Activated naive CD8-positive, alpha-beta T cell treated with anti-CD3 and anti-CD28 coated beads, Interleukin-2, amount 50 U/mL, for 24 hours (primary cell): Measurements from ENCODE around the gene SLC25A42.
"Not testable (repeated sequence)": the region's sequence is repeated elsewhere in the genome, so short reads cannot be mapped to it uniquely, and the experiment has no call there.

ENCODE experiments used
- ATAC-seq: fragments of 150-1000 bp; cut with Tn5 transposase; one replicate; pipeline ENCODE4 v1.10.0; 2021
- DNase-seq: peaks from one replicate; pipeline ENCODE4 v3.0.0; 2021
- H3K27ac Mint-ChIP-seq: one replicate; pipeline ENCODE4 v1.8.0; 2021; ENCODE audit warnings: mild to moderate bottlenecking, mixed read lengths
- H3K27me3 Mint-ChIP-seq: one replicate; pipeline ENCODE4 v1.8.0; 2021; ENCODE audit warnings: mixed read lengths
- H3K36me3 Mint-ChIP-seq: one replicate; pipeline ENCODE4 v1.8.0; 2021; ENCODE audit warnings: low read depth, mixed read lengths
- H3K4me1 Mint-ChIP-seq: one replicate; pipeline ENCODE4 v1.8.0; 2021; ENCODE audit warnings: mixed read lengths
- H3K4me3 Mint-ChIP-seq: one replicate; pipeline ENCODE4 v1.8.0; 2021; ENCODE audit warnings: mild to moderate bottlenecking, moderate library complexity, mixed read lengths
- H3K9me3 Mint-ChIP-seq: one replicate; pipeline ENCODE4 v1.8.0; 2021; ENCODE audit warnings: mixed read lengths

Gene SLC25A42, protein sequence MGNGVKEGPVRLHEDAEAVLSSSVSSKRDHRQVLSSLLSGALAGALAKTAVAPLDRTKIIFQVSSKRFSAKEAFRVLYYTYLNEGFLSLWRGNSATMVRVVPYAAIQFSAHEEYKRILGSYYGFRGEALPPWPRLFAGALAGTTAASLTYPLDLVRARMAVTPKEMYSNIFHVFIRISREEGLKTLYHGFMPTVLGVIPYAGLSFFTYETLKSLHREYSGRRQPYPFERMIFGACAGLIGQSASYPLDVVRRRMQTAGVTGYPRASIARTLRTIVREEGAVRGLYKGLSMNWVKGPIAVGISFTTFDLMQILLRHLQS

DNA sequence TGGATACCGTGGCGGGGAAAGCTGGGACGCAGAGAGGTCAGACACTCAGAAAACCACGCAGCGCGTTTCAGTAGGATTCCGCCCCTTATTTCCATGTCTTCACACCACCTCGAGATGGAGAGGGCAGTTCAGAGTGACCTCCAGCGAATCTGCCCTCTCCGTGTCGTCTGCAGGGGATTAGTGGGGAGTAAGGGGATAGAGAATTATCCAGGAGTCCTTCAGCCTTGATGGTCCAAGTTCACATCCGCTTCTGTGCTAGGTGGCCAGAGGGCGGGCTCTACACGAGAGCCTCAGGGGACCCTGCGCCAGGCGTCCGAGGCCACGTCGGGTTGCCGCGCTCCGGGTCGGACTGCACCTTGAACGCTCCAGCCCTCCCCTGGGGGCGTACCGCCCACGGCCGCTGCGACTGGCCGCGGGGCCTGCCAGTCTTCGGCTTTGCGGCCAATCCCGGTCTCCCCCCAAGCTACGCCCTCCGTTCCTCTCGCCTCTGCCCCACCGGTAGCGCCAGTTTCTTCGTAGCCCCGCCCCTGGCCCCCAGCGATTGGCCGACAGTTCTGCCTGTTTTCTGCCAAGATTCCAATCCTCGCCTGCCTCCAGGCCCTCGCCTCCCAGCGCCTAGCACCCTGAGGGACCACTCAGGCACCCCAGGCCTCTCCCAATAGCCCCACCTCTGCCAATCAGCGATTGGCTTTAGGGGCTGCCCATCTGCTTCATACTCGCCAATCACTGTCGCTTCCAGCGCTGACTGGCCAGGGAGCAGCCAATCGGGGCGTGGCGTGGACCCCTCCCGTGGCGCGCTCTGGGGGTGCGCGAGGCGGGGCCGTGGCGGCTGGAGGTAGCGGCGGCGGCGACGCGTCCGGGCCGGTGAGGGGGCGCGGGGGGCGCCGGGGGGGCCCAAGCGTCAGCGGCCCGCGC lies at the start of gene SLC25A42:
TSS of gene SLC25A42 (plus strand) at position 812 of the 915 bp plus-strand sequence. CDS start 32,131 bp downstream, outside the sequence.
- H3K27me3 Mint-ChIP-seq = no peaks in the 10 kb centered on the region
- H3K36me3 Mint-ChIP-seq = peaks cover 2% of the 10 kb centered on the region
- H3K9me3 Mint-ChIP-seq = no peaks in the 10 kb centered on the region
- peak within 1 kb of the TSS; percentile 93 for H3K27ac Mint-ChIP-seq
- peak; percentile 97 for ATAC-seq
- H3K4me1 Mint-ChIP-seq = peaks cover 45% of the 10 kb centered on the region
- DNase-seq = peak; percentile 98
- peak within 1 kb of the TSS; percentile 78 for H3K4me3 Mint-ChIP-seq

DNA sequence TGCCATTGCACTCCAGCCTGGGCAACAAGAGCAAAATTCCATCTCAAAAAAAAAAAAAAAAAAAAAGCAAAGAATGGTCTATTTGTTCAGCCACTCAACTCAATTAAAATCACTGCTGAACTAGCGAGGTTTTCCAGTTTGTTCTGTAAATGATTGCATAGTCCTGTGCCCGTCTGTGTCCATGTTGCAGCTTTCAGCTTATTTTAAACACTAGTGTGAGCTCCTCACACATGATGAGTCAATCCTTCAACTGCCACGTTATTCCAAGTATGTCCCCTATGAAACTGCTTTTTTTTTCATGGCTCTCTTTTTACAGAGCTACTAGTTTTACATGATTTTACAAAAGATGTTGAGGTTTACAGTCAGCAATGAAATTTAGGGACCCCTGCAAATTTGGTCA lies 42.7 kb upstream of the SLC25A42 start:
- no peak for DNase-seq

DNA sequence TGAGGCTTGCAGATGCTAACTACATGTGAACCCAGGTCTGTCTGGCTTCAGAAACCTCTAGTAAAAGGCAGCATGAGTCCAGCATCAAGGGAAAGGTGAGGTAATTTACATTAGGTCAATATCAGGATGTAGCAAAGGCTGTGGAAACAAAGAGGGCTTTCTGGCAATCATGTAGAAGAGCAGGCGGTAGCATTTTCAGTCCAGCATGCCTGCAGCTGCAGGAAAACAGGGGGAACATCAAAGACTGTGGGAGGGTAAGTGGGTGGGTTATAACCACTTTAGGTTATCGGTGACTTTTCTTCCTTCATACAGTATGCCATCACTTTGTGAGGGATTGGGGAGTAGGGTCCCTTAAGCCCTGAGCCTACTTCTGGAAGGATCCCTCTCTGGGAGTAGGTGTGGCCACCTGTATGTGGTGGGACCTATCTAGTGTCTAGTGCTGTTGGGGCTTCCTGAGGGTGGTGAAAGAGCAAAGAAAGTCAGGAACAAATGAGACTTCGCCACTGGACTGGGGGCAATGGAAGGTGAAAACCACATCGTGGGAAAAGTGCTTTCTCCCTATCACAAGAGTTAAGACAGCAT lies 41.3 kb upstream of the SLC25A42 start:
- Mint-ChIP-seq H3K4me1 (peaks cover 21% of the 10 kb centered on the region), H3K27ac (no peak overlapping the region), H3K27me3 (no peaks in the 10 kb centered on the region), H3K36me3 (peaks cover 65% of the 10 kb centered on the region), H3K4me3 (peak overlapping the region; percentile 6), H3K9me3 (no peaks in the 10 kb centered on the region)
- ATAC-seq (peak; percentile 4), DNase-seq (no peak)

More for the DNA sequence above, 42.7 kb upstream of the SLC25A42 start:
- Mint-ChIP-seq H3K9me3 (no peaks in the 10 kb centered on the region), H3K4me3 (no peak overlapping the region), H3K4me1 (peaks cover 21% of the 10 kb centered on the region), H3K27me3 (no peaks in the 10 kb centered on the region), H3K36me3 (peaks cover 64% of the 10 kb centered on the region), H3K27ac (no peak overlapping the region)
- no peak for ATAC-seq

DNA sequence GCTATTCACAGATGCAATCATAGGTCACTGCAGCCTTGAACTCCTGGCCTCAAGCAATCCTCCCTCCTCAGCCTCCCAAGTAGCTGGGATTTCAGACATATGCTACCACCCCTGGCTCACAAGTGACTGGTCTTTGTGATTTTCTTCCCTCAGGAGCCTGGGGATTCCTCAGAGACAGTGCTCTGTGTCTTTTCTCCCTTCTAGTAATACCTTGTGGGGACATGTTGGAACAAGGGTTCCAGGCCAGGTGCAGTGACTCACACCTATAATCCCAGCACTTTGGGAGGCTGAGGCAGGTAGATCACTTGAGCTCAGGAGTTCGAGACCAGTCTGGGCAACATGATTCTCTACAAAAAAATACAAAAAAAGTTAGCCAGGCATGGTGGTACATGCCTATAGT lies 40.4 kb upstream of the SLC25A42 start:
- Mint-ChIP-seq H3K36me3 (peaks cover 67% of the 10 kb centered on the region), H3K4me1 (peaks cover 24% of the 10 kb centered on the region)
- H3K9me3 Mint-ChIP-seq, H3K27me3 Mint-ChIP-seq, DNase-seq, ATAC-seq, H3K27ac Mint-ChIP-seq, H3K4me3 Mint-ChIP-seq: not testable (repeated sequence)

DNA sequence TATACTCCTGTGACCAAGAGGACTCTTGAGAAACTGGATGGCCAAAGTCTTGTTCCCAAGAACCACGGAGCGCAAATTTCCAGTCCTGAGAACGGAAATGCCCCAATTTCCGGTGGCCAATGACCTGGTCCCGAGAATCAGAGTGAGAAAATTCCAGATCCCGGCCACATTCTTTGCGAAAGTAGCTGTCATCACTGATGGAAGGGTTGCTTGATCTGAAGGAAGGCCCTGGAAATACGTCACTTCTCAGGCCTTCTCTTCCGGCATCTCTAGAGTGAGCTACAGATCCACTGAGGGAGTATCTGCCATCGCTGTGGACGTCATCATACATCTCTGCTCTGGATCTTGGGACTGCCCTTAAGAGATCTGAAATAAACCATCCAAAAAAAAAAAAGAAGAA lies 37.9 kb upstream of the SLC25A42 start:
- ATAC-seq = no peak
- H3K9me3 Mint-ChIP-seq = no peaks in the 10 kb centered on the region
- no peaks in the 10 kb centered on the region for H3K27me3 Mint-ChIP-seq
- no peak for DNase-seq
- H3K4me3 Mint-ChIP-seq = no peak overlapping the region
- H3K36me3 Mint-ChIP-seq = peaks cover 68% of the 10 kb centered on the region
- peaks cover 28% of the 10 kb centered on the region for H3K4me1 Mint-ChIP-seq
- no peak overlapping the region for H3K27ac Mint-ChIP-seq

DNA sequence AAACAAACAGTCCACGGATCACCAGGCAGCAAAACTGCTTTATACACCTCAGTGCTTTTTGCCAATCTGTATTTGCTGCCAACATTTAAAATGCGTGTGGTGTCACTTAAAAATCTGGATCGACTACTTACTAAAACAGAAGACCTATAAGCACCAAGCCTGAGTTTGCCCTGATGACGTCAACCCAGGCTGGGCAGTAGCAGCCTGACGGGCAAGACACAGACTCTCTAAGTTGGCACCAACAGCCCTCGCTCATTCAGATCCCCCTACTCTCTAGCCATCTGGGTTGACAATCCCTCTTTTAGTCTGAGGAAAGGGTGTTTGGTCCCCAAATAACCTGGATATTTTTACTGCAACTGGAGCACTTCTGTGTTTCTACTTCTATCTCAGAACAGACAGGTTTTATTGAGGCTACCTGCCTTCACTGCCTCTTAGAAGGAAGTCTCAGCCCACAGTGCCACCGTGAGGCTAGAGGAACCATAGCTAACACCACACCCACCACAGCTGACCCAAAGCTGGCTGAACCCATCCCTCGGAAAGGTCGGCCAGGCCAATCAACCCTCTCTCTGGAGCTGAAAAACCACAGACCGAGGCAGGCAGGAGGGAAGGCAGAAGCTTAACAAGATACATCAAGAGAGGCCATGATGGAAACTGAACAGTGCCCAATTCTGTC lies 37.4 kb upstream of the SLC25A42 start:
- no peak for DNase-seq
- Mint-ChIP-seq H3K36me3 (peaks cover 67% of the 10 kb centered on the region), H3K27ac (no peak overlapping the region), H3K4me3 (no peak overlapping the region), H3K9me3 (no peaks in the 10 kb centered on the region), H3K4me1 (peaks cover 24% of the 10 kb centered on the region), H3K27me3 (no peaks in the 10 kb centered on the region)
- no peak for ATAC-seq

DNA sequence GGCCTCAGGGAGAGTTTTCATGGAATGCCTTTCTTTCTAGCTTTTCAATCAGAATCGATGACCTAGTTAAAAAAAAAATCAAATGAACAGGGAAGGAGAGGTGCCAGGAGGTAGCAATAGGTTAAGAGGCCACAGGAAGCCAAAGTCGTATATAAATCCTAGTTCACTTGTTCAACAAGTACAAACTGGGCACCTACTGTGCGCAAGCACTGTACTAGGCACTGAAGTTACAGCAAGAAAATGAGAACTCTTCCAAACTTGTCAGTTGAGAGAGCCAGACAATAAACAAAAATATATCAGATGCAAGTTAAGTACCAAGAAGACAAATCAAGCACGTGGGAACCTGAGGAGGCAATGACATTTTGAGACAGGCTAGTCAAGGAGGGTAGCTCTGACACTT lies 36.6 kb upstream of the SLC25A42 start:
- Mint-ChIP-seq H3K9me3 (no peaks in the 10 kb centered on the region), H3K4me3 (no peak overlapping the region), H3K36me3 (peaks cover 68% of the 10 kb centered on the region), H3K27me3 (no peaks in the 10 kb centered on the region), H3K4me1 (peaks cover 29% of the 10 kb centered on the region), H3K27ac (no peak overlapping the region)
- DNase-seq (no peak), ATAC-seq (no peak)

DNA sequence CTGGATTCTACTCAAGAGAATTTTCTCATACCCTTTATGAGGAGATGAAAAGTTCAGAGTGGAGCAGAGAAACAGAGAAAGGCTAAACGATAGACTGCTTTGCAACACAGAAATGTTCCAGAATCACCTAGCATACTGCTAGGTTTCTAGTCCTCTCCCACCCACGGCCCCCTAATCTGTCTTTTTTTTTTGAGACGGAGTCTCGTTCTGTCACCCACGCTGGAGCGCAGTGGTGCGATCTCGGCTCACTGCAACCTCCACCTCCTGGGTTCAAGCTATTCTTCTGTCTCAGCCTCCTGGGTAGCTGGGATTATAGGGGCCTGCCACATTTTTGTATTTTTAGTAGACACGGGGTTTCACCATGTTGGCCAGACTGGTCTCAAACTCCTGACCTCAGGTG lies 35.3 kb upstream of the SLC25A42 start:
- Mint-ChIP-seq H3K4me3 (no peak overlapping the region), H3K27me3 (no peaks in the 10 kb centered on the region), H3K4me1 (peaks cover 20% of the 10 kb centered on the region), H3K9me3 (no peaks in the 10 kb centered on the region), H3K27ac (no peak overlapping the region), H3K36me3 (peaks cover 59% of the 10 kb centered on the region)
- ATAC-seq (no peak), DNase-seq (no peak)

DNA sequence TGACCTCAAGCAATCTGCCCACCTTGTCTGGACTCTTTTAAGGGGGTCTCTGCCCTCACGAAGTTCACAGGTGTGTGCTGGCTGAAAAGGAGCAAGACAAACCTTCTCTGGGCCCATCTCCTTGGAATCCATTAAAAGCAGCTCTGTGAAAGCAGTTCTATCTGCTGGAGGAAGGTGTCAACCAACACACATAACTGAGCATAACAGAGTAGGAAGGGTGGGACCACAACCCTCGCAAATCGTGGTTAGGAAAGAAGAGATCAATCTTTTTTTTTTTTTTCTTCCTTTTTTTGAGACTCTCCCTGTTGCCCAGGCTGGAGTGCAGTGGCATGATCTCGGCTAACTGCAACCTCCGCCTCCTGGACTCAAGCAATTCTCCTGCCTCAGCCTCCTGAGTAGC lies 31.9 kb upstream of the SLC25A42 start:
- peaks cover 41% of the 10 kb centered on the region for H3K4me1 Mint-ChIP-seq
- no peak overlapping the region for H3K27ac Mint-ChIP-seq
- no peak for DNase-seq
- no peaks in the 10 kb centered on the region for H3K9me3 Mint-ChIP-seq
- peak overlapping the region; percentile 94 for H3K4me3 Mint-ChIP-seq
- peaks cover 47% of the 10 kb centered on the region for H3K36me3 Mint-ChIP-seq
- H3K27me3 Mint-ChIP-seq = no peaks in the 10 kb centered on the region
- no peak for ATAC-seq

DNA sequence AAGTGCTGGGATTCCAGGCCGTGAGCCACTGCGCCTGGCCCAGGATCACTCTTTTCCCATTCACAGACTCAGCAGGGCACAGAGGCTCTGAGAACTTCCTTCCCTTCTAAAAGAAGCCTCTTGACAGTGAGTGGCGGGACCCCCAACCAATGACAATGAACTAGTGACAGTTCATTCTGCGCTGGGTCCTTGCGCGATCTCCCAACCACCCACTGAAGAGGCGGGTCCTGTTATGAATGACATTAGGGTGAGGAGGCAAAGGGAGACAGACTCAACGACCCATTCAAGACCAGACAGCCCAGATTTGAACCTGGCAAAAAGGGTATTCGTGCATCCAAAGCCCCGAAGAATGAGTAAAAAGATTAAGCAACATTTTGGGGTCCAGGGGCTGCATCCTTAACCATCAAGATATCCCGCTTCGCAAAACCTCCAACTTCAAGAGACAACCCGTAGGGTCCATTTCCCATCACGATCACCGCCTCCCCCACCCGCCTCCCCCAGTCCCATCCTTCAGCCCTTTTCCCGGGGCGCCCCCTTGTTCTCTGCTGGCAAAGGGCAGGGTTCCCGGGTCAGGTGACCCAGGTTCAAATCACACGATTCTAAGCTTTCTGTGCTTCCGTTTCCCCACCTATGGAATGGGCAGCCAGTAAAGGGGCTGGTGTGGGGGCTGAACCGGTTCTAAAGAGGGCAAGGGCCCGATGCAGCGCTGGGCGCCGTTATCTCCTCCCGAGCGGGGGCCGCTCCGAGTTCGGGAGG lies 31.2 kb upstream of the SLC25A42 start:
- peak; percentile 74 for ATAC-seq
- peak; percentile 87 for DNase-seq
- Mint-ChIP-seq H3K27ac (peak overlapping the region; percentile 98), H3K4me1 (peaks cover 43% of the 10 kb centered on the region), H3K9me3 (no peaks in the 10 kb centered on the region), H3K4me3 (peak overlapping the region; percentile 94), H3K27me3 (no peaks in the 10 kb centered on the region), H3K36me3 (peaks cover 48% of the 10 kb centered on the region)

DNA sequence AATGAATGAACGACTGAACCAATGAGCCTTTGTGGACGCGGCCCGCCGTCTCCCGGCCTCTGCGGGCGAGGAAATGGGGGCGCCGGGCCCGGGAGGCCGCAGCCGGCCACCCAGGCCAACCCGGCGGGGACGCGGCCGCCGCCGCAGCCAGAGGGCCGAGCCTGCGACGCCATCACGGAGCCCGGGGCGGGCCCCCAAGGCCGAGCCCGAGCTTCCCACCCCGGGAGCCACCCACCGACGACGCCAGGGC lies 30.7 kb upstream of the SLC25A42 start:
- peaks cover 42% of the 10 kb centered on the region for H3K4me1 Mint-ChIP-seq
- no peak for DNase-seq
- peaks cover 47% of the 10 kb centered on the region for H3K36me3 Mint-ChIP-seq
- peak overlapping the region; percentile 98 for H3K27ac Mint-ChIP-seq
- no peaks in the 10 kb centered on the region for H3K27me3 Mint-ChIP-seq
- no peaks in the 10 kb centered on the region for H3K9me3 Mint-ChIP-seq
- H3K4me3 Mint-ChIP-seq = peak overlapping the region; percentile 97
- ATAC-seq = no peak

DNA sequence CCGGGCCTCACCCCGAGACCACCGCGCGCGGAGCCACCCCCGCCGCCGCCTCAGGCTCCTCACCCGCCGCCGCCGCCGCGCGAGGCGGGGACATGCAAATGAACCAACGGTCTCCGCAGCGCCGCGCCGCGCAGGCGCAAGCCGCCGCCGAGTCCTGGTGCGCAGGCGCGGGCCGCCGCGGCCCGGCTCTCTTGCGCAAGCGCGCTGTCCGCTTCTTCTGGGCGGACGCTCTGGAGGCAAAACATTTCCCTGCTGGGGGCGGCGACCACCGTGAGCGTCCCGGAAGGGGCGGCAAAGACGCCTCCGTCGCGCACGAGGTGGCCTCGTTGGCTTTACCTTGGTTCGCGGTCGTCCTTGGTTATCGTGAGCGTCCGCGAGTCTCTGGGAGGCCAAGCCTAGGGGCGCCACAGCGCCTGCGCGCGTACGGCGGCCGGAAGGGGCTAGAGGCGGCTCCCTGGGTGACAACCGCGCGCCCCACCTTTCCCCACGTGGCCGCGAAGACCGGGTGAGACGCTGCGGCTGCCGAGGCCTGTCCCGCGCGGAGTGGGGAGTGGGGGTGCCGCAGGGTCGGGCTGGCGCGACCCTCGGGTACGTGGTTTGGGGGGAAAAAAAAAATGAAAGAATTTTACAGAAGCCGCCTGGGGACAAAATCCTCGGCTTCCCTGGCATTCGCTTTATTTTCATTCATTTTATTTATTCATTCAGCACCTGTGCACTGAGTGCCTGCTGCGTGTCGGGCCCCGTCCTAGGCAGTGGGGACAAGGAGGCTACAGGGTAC lies 30.2 kb upstream of the SLC25A42 start, which contains the start of the genes ARMC6 and SUGP2:
TSS of gene ARMC6 (plus strand) at position 178 of the 778 bp plus-strand sequence. CDS start 607 bp downstream, outside the sequence.
TSS of gene SUGP2 (minus strand) at position 92 of the 778 bp plus-strand sequence. CDS start 2,446 bp downstream, outside the sequence.
- H3K36me3 Mint-ChIP-seq = peaks cover 42% of the 10 kb centered on the region
- H3K27ac Mint-ChIP-seq = peak within 1 kb of the TSS; percentile 99
- DNase-seq (peak; percentile 89), ATAC-seq (peak; percentile 84)
- peak within 1 kb of the TSS; percentile 97 for H3K4me3 Mint-ChIP-seq
- no peaks in the 10 kb centered on the region for H3K9me3 Mint-ChIP-seq
- H3K4me1 Mint-ChIP-seq = peaks cover 40% of the 10 kb centered on the region
- H3K27me3 Mint-ChIP-seq = no peaks in the 10 kb centered on the region

DNA sequence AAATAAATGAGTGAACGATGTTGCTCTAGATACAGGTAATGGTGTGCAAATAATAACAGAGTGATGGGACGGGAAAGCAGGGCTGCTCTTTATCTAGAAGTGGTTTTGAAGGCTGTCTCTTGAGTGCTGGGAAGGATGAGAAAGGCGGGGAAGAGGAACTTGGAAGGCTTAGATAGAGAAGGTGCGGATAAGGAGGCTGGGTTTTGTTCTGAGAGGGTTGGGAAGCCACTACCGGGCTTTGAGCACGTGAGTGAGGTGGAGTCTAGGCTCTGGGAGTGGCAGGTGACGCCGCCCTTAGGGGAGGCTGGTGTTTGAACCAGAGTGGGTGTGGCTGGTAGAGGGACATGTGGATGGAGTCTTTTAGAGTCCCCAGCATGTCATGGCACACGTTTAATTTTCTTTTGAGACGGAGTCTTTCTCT lies 29.6 kb upstream of the SLC25A42 start:
- ATAC-seq (peak; percentile 65), DNase-seq (peak; percentile 77)
- Mint-ChIP-seq H3K27ac (peak overlapping the region; percentile 99), H3K9me3 (no peaks in the 10 kb centered on the region), H3K27me3 (no peaks in the 10 kb centered on the region), H3K4me3 (peak overlapping the region; percentile 97), H3K4me1 (peaks cover 43% of the 10 kb centered on the region), H3K36me3 (peaks cover 43% of the 10 kb centered on the region)
